IPS-15b (cell line): ENCODE data around the gene TAS1R3.

Experiments
- H3K27me3 ChIP-seq: one replicate; pipeline ENCODE4 v1.6.1; 2013; ENCODE audit warnings: low read length; ENCODE audit not compliant: control insufficient read depth, insufficient read depth
- H3K36me3 ChIP-seq: one replicate; pipeline ENCODE4 v1.6.1; 2013; ENCODE audit warnings: low read length; ENCODE audit not compliant: control insufficient read depth, insufficient read depth
- H3K4me1 ChIP-seq: one replicate; pipeline ENCODE4 v1.6.1; 2013; ENCODE audit warnings: mild to moderate bottlenecking, low read length; ENCODE audit not compliant: control insufficient read depth, insufficient read depth
- H3K4me3 ChIP-seq: one replicate; pipeline ENCODE4 v1.5.1; 2013; ENCODE audit warnings: low read depth, low read length
- H3K9ac ChIP-seq: one replicate; pipeline ENCODE4 v1.6.1; 2013; ENCODE audit warnings: low read depth, mild to moderate bottlenecking, low read length
- H3K9me3 ChIP-seq: one replicate; pipeline ENCODE4 v1.6.1; 2013; ENCODE audit warnings: mild to moderate bottlenecking, low read length; ENCODE audit not compliant: control insufficient read depth, insufficient read depth

The TAS1R3 gene

GRCh38 chr1:1298861-1299685 is 32.0 kb upstream of the TAS1R3 start:
- no peaks in the 10 kb centered on the region for H3K9me3 ChIP-seq
- no peaks in the 10 kb centered on the region for H3K4me1 ChIP-seq
- no peak overlapping the region for H3K4me3 ChIP-seq
- no peak overlapping the region for H3K9ac ChIP-seq
- H3K27me3 ChIP-seq: no peaks in the 10 kb centered on the region
- peaks cover 8% of the 10 kb centered on the region for H3K36me3 ChIP-seq

GRCh38 chr1:1299686-1300351 is 31.3 kb upstream of the TAS1R3 start:
- Histone ChIP-seq H3K9ac (no peak overlapping the region), H3K36me3 (peaks cover 8% of the 10 kb centered on the region), H3K27me3 (no peaks in the 10 kb centered on the region), H3K4me1 (no peaks in the 10 kb centered on the region), H3K9me3 (no peaks in the 10 kb centered on the region), H3K4me3 (no peak overlapping the region)

- H3K27me3 ChIP-seq: no peaks in the 10 kb centered on the region
- H3K9ac ChIP-seq: no peak overlapping the region
- H3K36me3 ChIP-seq: peaks cover 8% of the 10 kb centered on the region
- H3K4me1 ChIP-seq: peaks cover 2% of the 10 kb centered on the region
- no peaks in the 10 kb centered on the region for H3K9me3 ChIP-seq
- no peak overlapping the region for H3K4me3 ChIP-seq
These were observed 30.7 kb upstream of the TAS1R3 start for GRCh38 chr1:1300352-1300739.

- Histone ChIP-seq H3K4me1 (peaks cover 5% of the 10 kb centered on the region), H3K9ac (no peak overlapping the region), H3K36me3 (no peaks in the 10 kb centered on the region), H3K27me3 (no peaks in the 10 kb centered on the region), H3K4me3 (no peak overlapping the region), H3K9me3 (no peaks in the 10 kb centered on the region)
These were observed 29.1 kb upstream of the TAS1R3 start for GRCh38 chr1:1302006-1302430.

- H3K27me3 ChIP-seq: no peaks in the 10 kb centered on the region
- H3K4me1 ChIP-seq: peaks cover 5% of the 10 kb centered on the region
- H3K36me3 ChIP-seq: no peaks in the 10 kb centered on the region
- no peak overlapping the region for H3K4me3 ChIP-seq
- H3K9me3 ChIP-seq: no peaks in the 10 kb centered on the region
- no peak overlapping the region for H3K9ac ChIP-seq
These were observed 28.1 kb upstream of the TAS1R3 start for GRCh38 chr1:1302951-1303509.

GRCh38 chr1:1303736-1304135 is 27.3 kb upstream of the TAS1R3 start:
- Histone ChIP-seq H3K4me3 (no peak overlapping the region), H3K36me3 (no peaks in the 10 kb centered on the region), H3K9me3 (no peaks in the 10 kb centered on the region), H3K27me3 (no peaks in the 10 kb centered on the region), H3K4me1 (peaks cover 5% of the 10 kb centered on the region), H3K9ac (peak overlapping the region; percentile 54)

- H3K9me3 ChIP-seq: no peaks in the 10 kb centered on the region
- H3K27me3 ChIP-seq: no peaks in the 10 kb centered on the region
- H3K4me1 ChIP-seq: peaks cover 5% of the 10 kb centered on the region
- peak overlapping the region; percentile 54 for H3K9ac ChIP-seq
- peak overlapping the region; percentile 30 for H3K4me3 ChIP-seq
- peaks cover 3% of the 10 kb centered on the region for H3K36me3 ChIP-seq
These were observed 26.5 kb upstream of the TAS1R3 start for GRCh38 chr1:1304331-1305299.

GRCh38 chr1:1305300-1306069 is 25.6 kb upstream of the TAS1R3 start:
- H3K4me3 ChIP-seq: peak overlapping the region; percentile 30
- H3K9ac ChIP-seq: peak overlapping the region; percentile 54
- H3K36me3 ChIP-seq: peaks cover 11% of the 10 kb centered on the region
- peaks cover 7% of the 10 kb centered on the region for H3K4me1 ChIP-seq
- H3K9me3 ChIP-seq: no peaks in the 10 kb centered on the region
- no peaks in the 10 kb centered on the region for H3K27me3 ChIP-seq

GRCh38 chr1:1306070-1306660 is 24.9 kb upstream of the TAS1R3 start:
- Histone ChIP-seq H3K9ac (peak overlapping the region; percentile 12), H3K36me3 (peaks cover 18% of the 10 kb centered on the region), H3K4me1 (peaks cover 7% of the 10 kb centered on the region), H3K9me3 (no peaks in the 10 kb centered on the region), H3K4me3 (peak overlapping the region; percentile 64), H3K27me3 (no peaks in the 10 kb centered on the region)

GRCh38 chr1:1306661-1307260 is 24.3 kb upstream of the TAS1R3 start:
- Histone ChIP-seq H3K9me3 (no peaks in the 10 kb centered on the region), H3K36me3 (peaks cover 24% of the 10 kb centered on the region), H3K4me1 (peaks cover 7% of the 10 kb centered on the region), H3K4me3 (peak overlapping the region; percentile 64), H3K9ac (no peak overlapping the region), H3K27me3 (no peaks in the 10 kb centered on the region)
